Neural cell (in vitro differentiated cells): Measurements from ENCODE around the gene CCDC9. TPM values are rescaled to one million over a fixed set of nuclear protein-coding genes. Genes with fewer than 3 reads are reported as not detected.

ENCODE experiments used
- H2AFZ ChIP-seq: fragments of 200-600, 300-800 bp; sonication (generic), shearing (Covaris generic); 2 replicates; pipeline ENCODE4 v1.6.0; 2014; ENCODE audit warnings: low read depth, mild to moderate bottlenecking, antibody characterized with exemption, low read length, moderate library complexity
- H3F3A ChIP-seq: fragments of 200-600 bp; shearing (Covaris generic); 2 replicates; pipeline ENCODE4 v1.6.1; 2016; ENCODE audit warnings: mild to moderate bottlenecking, moderate library complexity, mixed read lengths, antibody characterized with exemption, low read length; ENCODE audit not compliant: insufficient read depth, poor library complexity, severe bottlenecking
- H3K27ac ChIP-seq: fragments of 200-600, 300-800 bp; sonication (generic), shearing (Covaris generic); 2 replicates; pipeline ENCODE4 v1.5.1; 2014; ENCODE audit warnings: mild to moderate bottlenecking, low read length, moderate library complexity
- H3K27me3 ChIP-seq: fragments of 300-800, 200-600 bp; sonication (generic), shearing (Covaris generic); 2 replicates; pipeline ENCODE4 v1.6.0; 2014; ENCODE audit warnings: mild to moderate bottlenecking, low read depth, low read length, moderate library complexity; ENCODE audit not compliant: insufficient read depth
- H3K36me3 ChIP-seq: fragments of 300-800, 200-600 bp; sonication (generic), shearing (Covaris generic); 2 replicates; pipeline ENCODE4 v1.5.1; 2014; ENCODE audit warnings: mild to moderate bottlenecking, antibody characterized with exemption, low read length, moderate library complexity; ENCODE audit not compliant: insufficient read depth
- H3K4me2 ChIP-seq: fragments of 300-800, 200-600 bp; sonication (generic), shearing (Covaris generic); 2 replicates; pipeline ENCODE4 v1.6.0; 2014; ENCODE audit warnings: mild to moderate bottlenecking, low read length
- H3K4me3 ChIP-seq: fragments of 300-800, 200-600 bp; sonication (generic), shearing (Covaris generic); 2 replicates; pipeline ENCODE4 v1.5.1; 2014; ENCODE audit warnings: mild to moderate bottlenecking, low read length, moderate library complexity
- H3K79me2 ChIP-seq: fragments of 200-600 bp; shearing (Covaris generic); replicated peaks from 2 replicates; pipeline ENCODE4 v1.6.0; 2014; ENCODE audit warnings: mild to moderate bottlenecking, low read length, moderate library complexity; ENCODE audit not compliant: insufficient read depth
- H3K9ac ChIP-seq: fragments of 300-800, 200-600 bp; sonication (generic), shearing (Covaris generic); 2 replicates; pipeline ENCODE4 v1.6.1; 2016; ENCODE audit warnings: mild to moderate bottlenecking, low read length, mixed read lengths
- H3K9me2 ChIP-seq: fragments of 200-600 bp; shearing (Covaris generic); 2 replicates; pipeline ENCODE4 v1.6.1; 2016; ENCODE audit warnings: mild to moderate bottlenecking, low read length, mixed read lengths; ENCODE audit not compliant: insufficient read depth
- H3K9me3 ChIP-seq: fragments of 200-600, 300-800 bp; sonication (generic), shearing (Covaris generic); 2 replicates; pipeline ENCODE4 v1.6.1; 2016; ENCODE audit warnings: mild to moderate bottlenecking, mixed run types, low read length, moderate library complexity, mixed read lengths
- H4K20me1 ChIP-seq: fragments of 200-600 bp; shearing (Covaris generic); 2 replicates; pipeline ENCODE4 v1.6.1; 2016; ENCODE audit warnings: mild to moderate bottlenecking, mixed run types; ENCODE audit not compliant: insufficient read depth
- CTCF ChIP-seq: fragments of 450-650 bp; IDR thresholded peaks from 2 replicates; pipeline ENCODE4 v1.5.1; 2014; ENCODE audit warnings: antibody characterized with exemption, mild to moderate bottlenecking, moderate library complexity; ENCODE audit not compliant: poor library complexity, severe bottlenecking
- EP300 ChIP-seq: fragments of 450-650 bp; conservative IDR thresholded peaks from 2 replicates; pipeline ENCODE4 v1.6.1; 2014; ENCODE audit warnings: antibody characterized with exemption, mild to moderate bottlenecking, moderate library complexity; ENCODE audit not compliant: poor library complexity, severe bottlenecking
- EZH2 ChIP-seq: fragments of 200-600, 300-800 bp; shearing (Covaris generic), sonication (generic); IDR thresholded peaks from 2 replicates; pipeline ENCODE4 v1.6.1; 2014; ENCODE audit warnings: antibody characterized with exemption, low read length, borderline replicate concordance, mild to moderate bottlenecking; ENCODE audit not compliant: insufficient read depth, poor library complexity, severe bottlenecking
- MXI1 ChIP-seq: fragments of 450-650 bp; conservative IDR thresholded peaks from 2 replicates; pipeline ENCODE4 v1.6.1; 2014; ENCODE audit warnings: antibody characterized with exemption, mild to moderate bottlenecking; ENCODE audit not compliant: poor library complexity, severe bottlenecking
- POLR2AphosphoS5 ChIP-seq: IDR thresholded peaks from 2 replicates; pipeline ENCODE4 v1.6.1; 2012
- RAD21 ChIP-seq: fragments of 450-650 bp; conservative IDR thresholded peaks from 2 replicates; pipeline ENCODE4 v1.6.1; 2014; ENCODE audit warnings: antibody characterized with exemption, mild to moderate bottlenecking, moderate library complexity
- REST ChIP-seq: IDR thresholded peaks from 2 replicates; pipeline ENCODE4 v1.6.1; 2012; ENCODE audit warnings: borderline replicate concordance
- SMC3 ChIP-seq: fragments of 450-650 bp; conservative IDR thresholded peaks from 2 replicates; pipeline ENCODE4 v1.6.1; 2014; ENCODE audit warnings: antibody characterized with exemption, mild to moderate bottlenecking, moderate library complexity; ENCODE audit not compliant: poor library complexity
- TAF1 ChIP-seq: IDR thresholded peaks from 2 replicates; pipeline ENCODE4 v1.6.1; 2012; ENCODE audit warnings: low read depth
- polyA plus RNA-seq: library from polyadenylated mRNA; depleted of rRNA; stranded (reverse); fragments of >200 nt; gene quantifications from 2 replicates; pipeline ENCODE4 v1.2.3, GENCODE V29; 2014

CCDC9 gene
- polyA plus RNA-seq, 1 donor from 2014 or later: 2.1 TPM

GRCh38 chr19:47316513-47316912, 60.2 kb downstream of the CCDC9 start:
- no peak overlapping the region for H2AFZ ChIP-seq
- no peaks in the 10 kb centered on the region for H3K9me2 ChIP-seq
- no peaks in the 10 kb centered on the region for H3F3A ChIP-seq
- no peak overlapping the region for H3K9ac ChIP-seq
- no peaks in the 10 kb centered on the region for H3K9me3 ChIP-seq
- TF ChIP-seq POLR2AphosphoS5: no peak
- TF ChIP-seq EZH2: no peak
- TF ChIP-seq EP300: no peak
- no peak for TF ChIP-seq SMC3
- TF ChIP-seq CTCF: no peak
- no peak for TF ChIP-seq MXI1
- no peak for TF ChIP-seq RAD21
- TF ChIP-seq REST: no peak
- no peak for TF ChIP-seq TAF1
- no peaks in the 10 kb centered on the region for H3K36me3 ChIP-seq
- no peak overlapping the region for H3K4me2 ChIP-seq
- H3K4me3 ChIP-seq: no peak overlapping the region
- H4K20me1 ChIP-seq: no peaks in the 10 kb centered on the region
- H3K27me3 ChIP-seq: no peaks in the 10 kb centered on the region
- H3K79me2 ChIP-seq: no peaks in the 10 kb centered on the region
- H3K27ac ChIP-seq: no peak overlapping the region

DNA sequence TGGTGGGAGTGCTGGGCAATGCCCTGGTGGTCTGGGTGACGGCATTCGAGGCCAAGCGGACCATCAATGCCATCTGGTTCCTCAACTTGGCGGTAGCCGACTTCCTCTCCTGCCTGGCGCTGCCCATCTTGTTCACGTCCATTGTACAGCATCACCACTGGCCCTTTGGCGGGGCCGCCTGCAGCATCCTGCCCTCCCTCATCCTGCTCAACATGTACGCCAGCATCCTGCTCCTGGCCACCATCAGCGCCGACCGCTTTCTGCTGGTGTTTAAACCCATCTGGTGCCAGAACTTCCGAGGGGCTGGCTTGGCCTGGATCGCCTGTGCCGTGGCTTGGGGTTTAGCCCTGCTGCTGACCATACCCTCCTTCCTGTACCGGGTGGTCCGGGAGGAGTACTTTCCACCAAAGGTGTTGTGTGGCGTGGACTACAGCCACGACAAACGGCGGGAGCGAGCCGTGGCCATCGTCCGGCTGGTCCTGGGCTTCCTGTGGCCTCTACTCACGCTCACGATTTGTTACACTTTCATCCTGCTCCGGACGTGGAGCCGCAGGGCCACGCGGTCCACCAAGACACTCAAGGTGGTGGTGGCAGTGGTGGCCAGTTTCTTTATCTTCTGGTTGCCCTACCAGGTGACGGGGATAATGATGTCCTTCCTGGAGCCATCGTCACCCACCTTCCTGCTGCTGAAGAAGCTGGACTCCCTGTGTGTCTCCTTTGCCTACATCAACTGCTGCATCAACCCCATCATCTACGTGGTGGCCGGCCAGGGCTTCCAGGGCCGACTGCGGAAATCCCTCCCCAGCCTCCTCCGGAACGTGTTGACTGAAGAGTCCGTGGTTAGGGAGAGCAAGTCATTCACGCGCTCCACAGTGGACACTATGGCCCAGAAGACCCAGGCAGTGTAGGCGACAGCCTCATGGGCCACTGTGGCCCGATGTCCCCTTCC, 63.9 kb downstream of the CCDC9 start:
- H3K4me3 ChIP-seq: no peak overlapping the region
- no peak overlapping the region for H2AFZ ChIP-seq
- no peak overlapping the region for H3K9ac ChIP-seq
- H3K9me2 ChIP-seq: no peaks in the 10 kb centered on the region
- H3K27me3 ChIP-seq: no peaks in the 10 kb centered on the region
- no peak overlapping the region for H3K27ac ChIP-seq
- no peaks in the 10 kb centered on the region for H3F3A ChIP-seq
- H3K4me2 ChIP-seq: no peak overlapping the region
- H3K9me3 ChIP-seq: no peaks in the 10 kb centered on the region
- H3K79me2 ChIP-seq: no peaks in the 10 kb centered on the region
- no peaks in the 10 kb centered on the region for H3K36me3 ChIP-seq
- TF ChIP-seq EZH2 (no peak), POLR2AphosphoS5 (no peak), RAD21 (no peak), EP300 (no peak), CTCF (no peak), REST (no peak), MXI1 (no peak), TAF1 (no peak), SMC3 (no peak)
- H4K20me1 ChIP-seq: no peaks in the 10 kb centered on the region
